Hepatocyte (in vitro differentiated cells): ENCODE measurements around the gene RIPK1. TPM values are rescaled to one million over a fixed set of nuclear protein-coding genes. Genes with fewer than 3 reads are reported as not detected.
"Not testable (repeated sequence)": the region's sequence is repeated elsewhere in the genome, so short reads cannot be mapped to it uniquely, and the experiment has no call there.

Experiments used
- DNase-seq: peaks from one replicate; pipeline ENCODE4 v3.0.0-alpha.2; 2016; ENCODE audit warnings: low spot score
- H2AFZ ChIP-seq: fragments of 200-600 bp; sonication (generic); 2 replicates; pipeline ENCODE4 v1.6.0; 2016; ENCODE audit warnings: antibody characterized with exemption, mild to moderate bottlenecking
- H3K27ac ChIP-seq: fragments of 200-600 bp; sonication (generic); 2 replicates; pipeline ENCODE4 v1.5.1; 2016; ENCODE audit warnings: mild to moderate bottlenecking
- H3K27me3 ChIP-seq: fragments of 200-600 bp; sonication (generic); 2 replicates; pipeline ENCODE4 v1.6.1; 2016
- H3K36me3 ChIP-seq: fragments of 200-600 bp; sonication (generic); replicated peaks from 2 replicates; pipeline ENCODE4 v1.5.1; 2016; ENCODE audit warnings: low read depth; ENCODE audit not compliant: insufficient read depth
- H3K4me1 ChIP-seq: fragments of 200-600 bp; sonication (generic); 2 replicates; pipeline ENCODE4 v1.5.1; 2016; ENCODE audit warnings: mild to moderate bottlenecking, moderate library complexity; ENCODE audit not compliant: insufficient read depth
- H3K4me2 ChIP-seq: fragments of 200-600 bp; sonication (generic); 2 replicates; pipeline ENCODE4 v1.6.0; 2016
- H3K4me3 ChIP-seq: fragments of 200-600 bp; sonication (generic); 2 replicates; pipeline ENCODE4 v1.5.1; 2016; ENCODE audit warnings: mild to moderate bottlenecking
- H3K79me2 ChIP-seq: fragments of 200-600 bp; sonication (generic); 2 replicates; pipeline ENCODE4 v1.6.0; 2017; ENCODE audit warnings: mild to moderate bottlenecking
- H3K9me2 ChIP-seq: fragments of 200-600 bp; sonication (generic); replicated peaks from 2 replicates; pipeline ENCODE4 v1.6.0; 2017; ENCODE audit warnings: mild to moderate bottlenecking; ENCODE audit not compliant: insufficient read depth
- H3K9me3 ChIP-seq: fragments of 200-600 bp; sonication (generic); 2 replicates; pipeline ENCODE4 v1.5.1; 2016; ENCODE audit warnings: low read depth, mild to moderate bottlenecking
- H4K20me1 ChIP-seq: fragments of 200-600 bp; sonication (generic); 2 replicates; pipeline ENCODE4 v1.6.0; 2016; ENCODE audit warnings: mild to moderate bottlenecking; ENCODE audit not compliant: insufficient read depth, poor library complexity, severe bottlenecking
- EZH2 ChIP-seq: fragments of 200-600 bp; sonication (generic); IDR thresholded peaks from 2 replicates; pipeline ENCODE4 v1.6.1; 2016; ENCODE audit warnings: antibody characterized with exemption, mild to moderate bottlenecking, borderline replicate concordance
- EZH2phosphoT487 ChIP-seq: fragments of 200-600 bp; sonication (generic); IDR thresholded peaks from one replicate; pipeline ENCODE4 v1.6.1; 2018; ENCODE audit warnings: antibody characterized with exemption, mild to moderate bottlenecking, low read depth, moderate library complexity; ENCODE audit not compliant: unreplicated experiment, severe bottlenecking
- WGBS: methylation state at CpG from one replicate; pipeline ENCODE4 v1.1.6; 2016; ENCODE audit warnings: low lambda C conversion rate; ENCODE audit errors: missing lambda C conversion rate; 5-methylcytosine and 5-hydroxymethylcytosine counted together
- polyA plus RNA-seq: library from polyadenylated mRNA; unstranded; fragments of >200 nt; fragmentation: Nextera tagmentation; extraction: Ambion mirVana; gene quantifications from 2 replicates; pipeline ENCODE4 v1.2.1, GENCODE V29; 2016
- total RNA-seq: library from RNA; depleted of rRNA; stranded (reverse); fragments of >200 nt; gene quantifications from 2 replicates; pipeline ENCODE4 v1.2.3, GENCODE V29; 2014
- TF ChIP-seq, protein P1 (sequence below): fragments of 200-600 bp; sonication (generic); IDR thresholded peaks from 2 replicates; pipeline ENCODE4 v1.5.1; 2016; ENCODE audit warnings: antibody characterized with exemption, mild to moderate bottlenecking; ENCODE audit not compliant: poor library complexity

RIPK1 gene
- total and polyA plus RNA-seq, 2 experiments from 2014 or later: 14.6 to 16.2 TPM

GRCh38 chr6:3022765-3023662 lies 45.3 kb upstream of the RIPK1 start:
- Histone ChIP-seq H3K27me3 (no peaks in the 10 kb centered on the region), H3K4me1 (peaks cover 10% of the 10 kb centered on the region), H3K9me3 (no peaks in the 10 kb centered on the region), H3K4me2 (peak overlapping the region; percentile 66), H4K20me1 (no peaks in the 10 kb centered on the region), H3K79me2 (no peaks in the 10 kb centered on the region), H3K36me3 (no peaks in the 10 kb centered on the region), H3K9me2 (no peaks in the 10 kb centered on the region), H3K4me3 (no peak overlapping the region), H2AFZ (peak overlapping the region; percentile 40), H3K27ac (peak overlapping the region; percentile 46)
- TF ChIP-seq, protein P1, sequence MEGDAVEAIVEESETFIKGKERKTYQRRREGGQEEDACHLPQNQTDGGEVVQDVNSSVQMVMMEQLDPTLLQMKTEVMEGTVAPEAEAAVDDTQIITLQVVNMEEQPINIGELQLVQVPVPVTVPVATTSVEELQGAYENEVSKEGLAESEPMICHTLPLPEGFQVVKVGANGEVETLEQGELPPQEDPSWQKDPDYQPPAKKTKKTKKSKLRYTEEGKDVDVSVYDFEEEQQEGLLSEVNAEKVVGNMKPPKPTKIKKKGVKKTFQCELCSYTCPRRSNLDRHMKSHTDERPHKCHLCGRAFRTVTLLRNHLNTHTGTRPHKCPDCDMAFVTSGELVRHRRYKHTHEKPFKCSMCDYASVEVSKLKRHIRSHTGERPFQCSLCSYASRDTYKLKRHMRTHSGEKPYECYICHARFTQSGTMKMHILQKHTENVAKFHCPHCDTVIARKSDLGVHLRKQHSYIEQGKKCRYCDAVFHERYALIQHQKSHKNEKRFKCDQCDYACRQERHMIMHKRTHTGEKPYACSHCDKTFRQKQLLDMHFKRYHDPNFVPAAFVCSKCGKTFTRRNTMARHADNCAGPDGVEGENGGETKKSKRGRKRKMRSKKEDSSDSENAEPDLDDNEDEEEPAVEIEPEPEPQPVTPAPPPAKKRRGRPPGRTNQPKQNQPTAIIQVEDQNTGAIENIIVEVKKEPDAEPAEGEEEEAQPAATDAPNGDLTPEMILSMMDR: no peak
- TF ChIP-seq EZH2 (no peak), EZH2phosphoT487 (no peak)
- WGBS: 96% methylated on average over 26 of the region's 26 CpGs
- no peak for DNase-seq

DNA sequence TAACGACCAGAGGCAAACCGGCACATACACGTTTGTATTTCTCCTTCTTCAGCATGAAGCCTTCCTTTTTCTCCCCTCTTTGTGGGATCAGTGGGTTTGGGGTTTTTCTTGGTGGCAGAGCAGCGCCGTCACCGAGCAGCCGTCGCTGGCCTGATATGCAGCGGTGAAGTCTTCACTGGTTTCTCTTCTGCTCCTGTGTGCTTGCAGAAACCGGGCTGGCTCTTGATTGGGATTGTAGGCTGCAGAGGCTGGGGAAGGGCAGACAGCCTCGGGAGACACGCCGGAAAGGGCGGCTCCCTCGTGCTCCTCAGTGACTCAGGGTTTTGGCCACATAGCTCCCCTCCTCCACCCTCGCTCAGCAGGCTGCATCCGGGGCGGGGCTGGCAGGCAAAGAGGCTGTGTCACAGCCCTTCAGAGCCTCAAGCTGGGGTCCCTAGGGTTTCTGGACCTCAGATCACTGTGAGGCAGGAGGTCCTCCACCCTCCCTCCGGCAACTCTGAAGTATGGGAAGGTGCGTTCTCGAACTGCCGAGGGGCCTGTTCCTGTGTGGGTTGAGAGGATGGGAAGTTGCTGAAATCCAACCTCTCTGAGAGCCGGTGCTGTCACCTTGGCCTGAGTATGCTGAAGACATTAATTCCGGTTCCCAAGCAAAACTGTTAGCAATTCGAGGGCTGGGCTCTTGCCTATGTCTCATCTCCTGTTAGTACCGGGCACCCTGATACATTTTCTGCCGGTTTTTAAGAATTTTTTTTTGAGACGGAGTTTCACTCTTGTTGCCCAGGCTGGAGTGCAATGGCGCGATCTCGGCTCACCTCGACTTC lies 44.4 kb upstream of the RIPK1 start:
- Histone ChIP-seq H3K27ac (peak overlapping the region; percentile 78), H2AFZ (peak overlapping the region; percentile 56), H3K9me2 (no peaks in the 10 kb centered on the region), H3K4me2 (peak overlapping the region; percentile 66), H3K79me2 (no peaks in the 10 kb centered on the region), H3K4me3 (no peak overlapping the region), H3K27me3 (no peaks in the 10 kb centered on the region), H3K9me3 (no peaks in the 10 kb centered on the region), H4K20me1 (no peaks in the 10 kb centered on the region), H3K36me3 (no peaks in the 10 kb centered on the region), H3K4me1 (peaks cover 10% of the 10 kb centered on the region)
- peak; percentile 85 for DNase-seq
- WGBS: 67% methylated on average over 32 of the region's 32 CpGs
- TF ChIP-seq EZH2phosphoT487: no peak
- no peak for TF ChIP-seq EZH2
- TF ChIP-seq, protein P1: no peak

DNA sequence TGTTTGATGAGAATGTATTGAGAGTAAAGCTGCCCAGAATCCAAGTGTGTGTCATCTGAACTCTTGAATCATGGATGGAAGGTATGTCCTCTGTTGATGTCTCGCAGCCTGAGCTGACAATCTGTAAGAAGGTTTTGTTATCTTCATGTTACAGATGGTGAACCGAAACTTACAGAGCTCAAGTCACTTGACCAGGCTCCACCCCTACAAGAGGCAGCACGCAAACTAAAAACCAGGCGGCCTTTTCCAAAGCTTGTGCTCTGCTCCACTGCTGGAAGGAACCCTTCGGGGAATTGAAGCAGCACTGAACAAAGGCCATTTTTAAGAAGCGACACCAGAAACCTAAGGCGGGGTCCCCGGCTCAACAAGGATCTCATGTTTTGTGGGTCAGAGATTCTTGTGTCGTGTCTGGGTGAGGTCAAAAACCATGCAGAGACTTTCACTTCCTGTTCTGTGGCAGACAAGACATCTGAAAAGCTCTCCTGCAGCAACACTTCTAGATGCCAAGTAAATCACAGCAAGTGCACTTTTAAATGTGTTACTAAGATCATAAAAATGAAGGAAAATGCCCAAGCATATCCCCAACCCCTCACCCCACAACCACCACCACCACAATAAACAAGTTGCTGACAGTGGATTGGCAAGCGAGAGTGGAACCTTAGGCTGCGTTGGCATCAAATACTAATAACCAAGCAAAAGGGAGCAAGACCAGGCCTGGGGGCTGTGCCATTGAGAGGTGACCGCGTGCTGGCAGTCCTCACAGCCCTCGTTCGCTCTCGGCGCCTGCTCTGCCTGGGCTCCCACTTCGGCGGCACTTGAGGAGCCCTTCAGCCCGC lies 41.3 kb upstream of the RIPK1 start:
- Histone ChIP-seq H3K4me3 (no peak overlapping the region), H3K9me3 (no peaks in the 10 kb centered on the region), H3K79me2 (no peaks in the 10 kb centered on the region), H4K20me1 (no peaks in the 10 kb centered on the region), H3K27ac (no peak overlapping the region), H3K9me2 (no peaks in the 10 kb centered on the region), H3K4me2 (no peak overlapping the region), H2AFZ (no peak overlapping the region), H3K4me1 (peaks cover 10% of the 10 kb centered on the region), H3K36me3 (no peaks in the 10 kb centered on the region), H3K27me3 (no peaks in the 10 kb centered on the region)
- TF ChIP-seq EZH2 (no peak), EZH2phosphoT487 (no peak)
- TF ChIP-seq, protein P1: no peak
- DNase-seq: no peak
- WGBS: 90% methylated on average over 20 of the region's 20 CpGs

- H3K4me1 ChIP-seq, H3K79me2 ChIP-seq, H3K4me3 ChIP-seq, H4K20me1 ChIP-seq, H3K36me3 ChIP-seq, H3K4me2 ChIP-seq, H3K9me2 ChIP-seq, H3K27ac ChIP-seq, DNase-seq, H3K27me3 ChIP-seq, H3K9me3 ChIP-seq, H2AFZ ChIP-seq: not testable (repeated sequence)
- WGBS: 92% methylated on average over 5 of the region's 5 CpGs
These were observed 40.1 kb upstream of the RIPK1 start for GRCh38 chr6:3028156-3028555.
